ENCODE measurements around the gene DRGX.

GRCh38 chr10:49375611-49376010 is 20.3 kb downstream of the DRGX start:
- no peak for TF ChIP-seq CTCF (IDR thresholded peaks at IDR 0.05; ENCODE audit: poor library complexity)
- no peak for TF ChIP-seq EZH2 (IDR thresholded peaks at IDR 0.05; ENCODE audit: borderline replicate concordance)
